Measurements from ENCODE around the gene SND1. TPM values are rescaled to one million over a fixed set of nuclear protein-coding genes. Genes with fewer than 3 reads are reported as not detected.
A peak's percentile ranks its signal among the peaks of the same experiment; 100 is the strongest.

Gene SND1
- total RNA-seq, 4 donors from 2014 or later: 64.3 to 77.0 (median 70.4) TPM

- no peaks in the 10 kb centered on the region for H3K36me3 ChIP-seq
- TF ChIP-seq CTCF (IDR thresholded peaks at IDR 0.05): no peak
- no peak for TF ChIP-seq POLR2A (IDR thresholded peaks at IDR 0.05)
- no peak for TF ChIP-seq POLR2AphosphoS5 (IDR thresholded peaks at IDR 0.05)
- TF ChIP-seq EP300 (IDR thresholded peaks at IDR 0.05; ENCODE audit: low read depth): no peak
- H3K27ac ChIP-seq: no peak overlapping the region
- peak overlapping the region in 1 of 4 donors; percentile 82 for H3K4me3 ChIP-seq
- in situ Hi-C loops (cut with MboI; ENCODE audit: low pct_ligation_motif_present in 1 of 4, low pct_unique_long_range_greater_than_20kb in 1 of 4, low sequenced_read_pairs in 3 of 4): no loop called here
- peaks cover 6 to 37% (median 19%) of the 10 kb centered on the region in 4 donors for H3K4me1 ChIP-seq
- no peak for DNase-seq
- no peaks in the 10 kb centered on the region for H3K27me3 ChIP-seq
- intact Hi-C loops (cut with DNase I; ENCODE audit: low total_unique reads): no loop called here
- 82 to 95% methylated on average over 2 to 4 of the region's 4 CpGs for WGBS, 2 donors (ENCODE audit: low coverage in 1 of 2)
- H3K9me3 ChIP-seq: no peaks in the 10 kb centered on the region
These were observed 1.4 kb downstream of the SND1 start for GRCh38 chr7:127653396-127653795.

GRCh38 chr7:127654404-127655394 lies 2.7 kb downstream of the SND1 start:
- intact Hi-C loops (cut with DNase I; ENCODE audit: low total_unique reads) (no loop called here), in situ Hi-C loops (cut with MboI; ENCODE audit: low pct_ligation_motif_present in 1 of 4, low pct_unique_long_range_greater_than_20kb in 1 of 4, low sequenced_read_pairs in 3 of 4) (no loop called here)
- Histone ChIP-seq H3K36me3 (no peaks in the 10 kb centered on the region), H3K4me1 (peaks cover 6 to 37% (median 19%) of the 10 kb centered on the region in 4 donors), H3K9me3 (no peaks in the 10 kb centered on the region), H3K27me3 (no peaks in the 10 kb centered on the region), H3K27ac (no peak overlapping the region), H3K4me3 (no peak overlapping the region)
- no peak for DNase-seq
- TF ChIP-seq POLR2A (IDR thresholded peaks at IDR 0.05) (no peak), POLR2AphosphoS5 (IDR thresholded peaks at IDR 0.05) (no peak), CTCF (IDR thresholded peaks at IDR 0.05) (no peak), EP300 (IDR thresholded peaks at IDR 0.05; ENCODE audit: low read depth) (no peak)
- WGBS, 2 donors (ENCODE audit: low coverage in 1 of 2): 56 to 59% methylated on average over 4 to 5 of the region's 5 CpGs

DNA sequence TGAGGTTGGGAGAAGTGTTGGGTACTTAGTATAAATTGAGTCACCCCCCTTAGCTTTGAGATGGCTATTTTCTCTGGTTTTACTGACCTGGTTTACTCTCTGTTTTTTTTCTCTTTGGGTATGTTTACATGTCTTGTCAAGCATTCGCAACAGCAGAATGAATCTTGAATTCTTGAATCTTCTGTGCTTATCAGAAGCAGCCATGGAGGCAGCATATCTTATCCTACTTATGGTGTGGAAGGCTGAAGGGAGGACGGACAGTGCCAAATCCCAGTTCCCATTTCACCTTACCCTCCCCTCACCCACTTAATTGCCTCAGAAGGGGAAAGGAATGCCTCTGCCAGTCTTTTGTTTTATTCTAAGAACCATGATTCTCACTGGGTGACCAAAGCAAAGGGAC lies 3.7 kb downstream of the SND1 start:
- DNase-seq: no peak
- Histone ChIP-seq H3K4me3 (no peak overlapping the region), H3K9me3 (no peaks in the 10 kb centered on the region), H3K36me3 (no peaks in the 10 kb centered on the region), H3K4me1 (peaks cover 6 to 37% (median 19%) of the 10 kb centered on the region in 4 donors), H3K27me3 (no peaks in the 10 kb centered on the region), H3K27ac (no peak overlapping the region)
- no peak for TF ChIP-seq POLR2A (IDR thresholded peaks at IDR 0.05)
- no peak for TF ChIP-seq POLR2AphosphoS5 (IDR thresholded peaks at IDR 0.05)
- TF ChIP-seq EP300 (IDR thresholded peaks at IDR 0.05; ENCODE audit: low read depth): no peak
- no peak for TF ChIP-seq CTCF (IDR thresholded peaks at IDR 0.05)
- 79% methylated on average over 2 of the region's 2 CpGs; no CpG with 5 or more reads in 1 of the 2 donors for WGBS, 2 donors (ENCODE audit: low coverage in 1 of 2)
- intact Hi-C loops (cut with DNase I; ENCODE audit: low total_unique reads) (no loop called here), in situ Hi-C loops (cut with MboI; ENCODE audit: low pct_ligation_motif_present in 1 of 4, low pct_unique_long_range_greater_than_20kb in 1 of 4, low sequenced_read_pairs in 3 of 4) (no loop called here)

DNA sequence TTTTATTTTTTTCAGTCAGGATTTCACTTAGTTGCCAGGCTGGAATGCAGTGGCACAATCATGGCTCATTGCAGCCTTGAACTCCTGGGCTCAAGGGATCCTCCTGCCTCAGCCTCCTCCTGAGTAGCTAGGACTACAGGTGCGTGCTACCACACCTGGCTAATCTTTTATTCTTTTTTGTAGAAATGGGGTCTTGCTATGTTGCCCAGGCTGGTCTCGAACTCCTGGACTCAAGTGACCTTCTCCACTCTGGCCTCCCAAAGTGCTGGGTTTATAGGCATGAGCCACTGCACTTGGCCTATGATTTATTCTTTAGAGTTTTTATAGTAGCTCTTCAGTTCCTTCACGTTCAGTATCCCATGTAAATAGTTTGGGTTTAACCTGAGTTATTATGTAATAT lies 5.5 kb downstream of the SND1 start:
- no peak overlapping the region for H3K4me3 ChIP-seq
- H3K27me3 ChIP-seq: no peaks in the 10 kb centered on the region
- H3K4me1 ChIP-seq: peaks cover 6 to 32% (median 18%) of the 10 kb centered on the region in 4 donors
- intact Hi-C loops (cut with DNase I; ENCODE audit: low total_unique reads): no loop called here
- DNase-seq: no peak
- no peaks in the 10 kb centered on the region for H3K36me3 ChIP-seq
- no peaks in the 10 kb centered on the region for H3K9me3 ChIP-seq
- TF ChIP-seq POLR2A (IDR thresholded peaks at IDR 0.05): no peak
- TF ChIP-seq CTCF (IDR thresholded peaks at IDR 0.05): no peak
- no peak for TF ChIP-seq EP300 (IDR thresholded peaks at IDR 0.05; ENCODE audit: low read depth)
- no peak for TF ChIP-seq POLR2AphosphoS5 (IDR thresholded peaks at IDR 0.05)
- no peak overlapping the region for H3K27ac ChIP-seq
- in situ Hi-C loops (cut with MboI; ENCODE audit: low pct_ligation_motif_present in 1 of 4, low pct_unique_long_range_greater_than_20kb in 1 of 4, low sequenced_read_pairs in 3 of 4): no loop called here
- WGBS, 2 donors (ENCODE audit: low coverage in 1 of 2): 76 to 88% methylated on average over 3 of the region's 3 CpGs

Measured in transverse colon (tissue), 4 donors.